Activated CD4-positive, CD25-positive, alpha-beta regulatory T cell treated with anti-CD3 and anti-CD28 coated beads, Interleukin-2, amount 50 U/mL, for 24 hours (primary cell): ENCODE measurements around the gene ZNF536.
"Not testable (repeated sequence)": the region's sequence is repeated elsewhere in the genome, so short reads cannot be mapped to it uniquely, and the experiment has no call there.

Source experiments
- ATAC-seq, 2 donors: fragments of 150-1000 bp; cut with Tn5 transposase; one replicate each; pipeline ENCODE4 v1.10.0; 2021; ENCODE audit warnings: mild to moderate bottlenecking in 1 of 2, moderate library complexity in 1 of 2

The ZNF536 gene

DNA sequence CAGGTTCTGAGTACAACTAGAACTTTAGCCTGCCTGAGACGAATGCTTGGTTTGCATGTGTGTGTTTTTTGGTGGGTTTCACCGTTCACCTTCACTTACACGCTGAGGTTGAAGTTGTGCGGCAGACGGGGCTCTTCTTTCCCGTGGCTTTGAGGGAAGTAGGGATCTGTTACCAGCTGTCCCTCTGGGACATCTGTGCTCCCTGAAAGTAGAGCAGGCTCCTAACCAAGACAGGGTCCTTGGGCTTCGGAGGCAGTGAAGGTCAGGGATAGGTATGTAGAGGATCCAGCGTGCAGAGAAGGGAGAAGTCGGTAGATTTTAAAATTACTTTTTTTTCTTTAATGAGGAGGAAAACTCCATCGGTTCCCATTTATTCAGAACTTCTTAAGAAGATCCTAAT lies 48.7 kb downstream of the ZNF536 start:
- ATAC-seq: no peak

DNA sequence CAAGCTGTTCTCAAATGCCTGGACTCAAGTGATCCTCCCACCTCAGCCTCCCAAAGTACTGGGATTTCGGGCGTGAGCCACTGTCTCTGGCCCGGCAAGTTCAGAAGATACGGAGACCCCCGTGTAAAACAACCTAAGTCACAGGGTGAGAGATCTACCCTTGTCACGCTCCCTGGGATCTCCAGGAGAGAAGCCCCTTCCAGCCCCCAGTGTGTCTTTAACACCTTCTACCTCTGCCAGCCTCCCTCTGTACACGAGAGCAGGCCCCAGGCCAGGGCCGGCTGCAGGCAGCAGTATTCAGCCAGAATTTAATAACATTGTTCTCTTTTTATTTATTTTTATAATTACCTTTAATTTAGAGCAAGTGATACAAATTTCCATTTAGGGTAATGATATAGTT lies 49.4 kb downstream of the ZNF536 start:
- ATAC-seq: no peak

DNA sequence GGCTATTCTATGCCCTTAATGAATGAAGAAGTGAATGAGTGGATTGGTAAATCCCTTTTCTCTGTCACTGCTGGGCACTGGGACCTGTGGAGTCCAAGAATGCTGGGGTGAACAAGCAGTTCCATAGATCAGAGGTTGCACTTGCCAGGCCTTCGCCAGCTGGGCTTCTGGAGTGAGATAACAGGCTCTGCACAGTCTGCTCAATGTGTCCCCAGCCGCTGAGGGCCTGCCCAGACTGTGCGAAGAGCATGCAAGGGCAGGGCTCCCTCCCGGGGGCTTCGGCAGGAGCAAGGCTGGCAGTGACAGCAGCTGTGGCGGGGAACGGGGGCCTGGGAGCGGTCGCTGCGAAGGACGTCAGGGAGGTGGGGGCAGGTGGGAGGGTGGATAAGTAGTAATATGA lies 51.3 kb downstream of the ZNF536 start:
- no peak for ATAC-seq

DNA sequence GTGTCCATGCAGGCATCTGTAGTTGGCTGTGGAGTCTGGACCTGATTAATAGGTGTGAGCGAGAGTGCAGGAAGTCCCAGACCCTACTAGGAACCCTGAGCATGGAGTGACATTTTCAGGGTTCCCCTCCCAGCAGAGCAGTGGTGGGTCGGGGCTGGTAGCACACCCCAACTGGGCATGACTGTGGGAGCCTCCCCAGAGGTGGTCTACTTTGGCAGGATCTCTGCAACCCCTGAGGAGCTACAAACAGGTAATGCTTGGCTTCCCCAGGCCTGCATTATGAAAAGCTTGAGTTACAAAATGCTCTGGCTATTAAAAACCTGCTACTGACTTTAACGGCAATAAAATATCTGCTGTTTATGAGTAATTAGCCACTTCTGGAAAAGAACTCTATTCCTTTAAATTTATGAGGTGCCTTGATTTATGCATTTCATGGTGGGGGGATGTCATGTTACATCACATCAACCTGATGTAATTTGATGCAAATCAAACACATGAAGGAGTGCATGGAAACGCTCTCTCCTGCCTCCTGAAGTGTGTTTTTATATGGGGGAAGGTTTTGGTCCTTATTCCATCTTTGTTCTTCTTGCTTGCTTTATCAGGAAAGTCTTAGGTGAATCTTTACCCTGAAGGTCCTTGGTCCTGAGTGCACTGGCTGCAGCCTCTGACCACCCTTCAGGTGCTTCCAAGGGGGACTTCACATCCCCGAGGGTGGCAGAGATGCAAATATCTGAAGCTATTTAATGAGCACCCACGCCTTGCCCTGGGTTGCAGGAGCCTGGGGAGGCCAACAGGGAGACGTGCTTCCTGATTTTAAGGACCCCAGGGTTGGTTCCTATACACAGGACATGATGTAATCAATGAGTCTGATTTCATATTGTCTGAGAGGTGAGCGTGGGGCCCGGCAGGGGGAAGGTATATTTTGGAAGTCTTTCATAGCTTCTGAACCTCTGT lies 54.0 kb downstream of the ZNF536 start:
- no peak for ATAC-seq

DNA sequence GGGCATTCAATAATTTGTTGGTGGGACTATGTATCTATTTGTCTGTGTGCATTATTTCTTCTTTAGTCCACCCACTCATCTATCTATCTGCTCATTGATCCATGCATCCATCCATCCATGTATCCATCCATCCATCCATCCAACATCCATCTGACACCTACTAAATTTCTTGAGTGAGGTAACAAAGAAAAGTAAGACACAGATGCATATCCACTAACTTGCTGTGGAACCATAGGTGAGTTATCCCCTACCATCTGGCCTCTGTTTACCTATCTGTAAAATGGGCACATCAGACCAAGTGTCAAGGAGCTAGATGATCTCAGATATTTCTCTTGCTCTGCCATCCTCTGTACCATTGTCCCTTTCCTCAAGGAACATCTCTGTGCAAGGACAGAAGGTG lies 54.7 kb downstream of the ZNF536 start:
- no peak for ATAC-seq

DNA sequence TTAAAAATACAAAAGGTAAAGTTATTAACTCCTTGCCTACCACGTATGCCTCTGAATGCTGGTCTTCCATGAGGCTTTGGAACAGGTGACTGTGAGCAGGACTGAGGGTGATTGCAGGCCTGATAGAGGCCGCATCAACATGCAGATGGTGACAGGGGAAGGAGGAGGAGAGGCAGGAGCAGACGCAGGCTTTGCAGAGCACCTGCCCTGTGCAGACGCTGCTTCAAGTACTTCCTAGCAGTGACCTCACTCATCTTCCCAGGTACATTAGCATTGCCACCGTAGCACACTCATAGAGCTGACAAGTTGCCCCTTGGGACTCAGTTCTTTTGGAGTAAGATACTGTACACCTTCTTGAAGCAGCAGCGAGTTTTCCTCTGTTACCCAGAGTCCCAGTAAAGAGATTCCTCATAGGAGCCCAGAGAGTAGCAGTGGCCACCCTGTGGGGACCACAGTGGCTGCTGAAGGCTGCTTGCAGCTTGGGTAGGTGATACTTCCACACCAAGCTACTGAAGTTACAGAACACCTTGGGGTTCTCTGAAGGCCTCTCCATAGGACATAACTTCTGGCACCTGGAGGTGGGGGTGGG lies 56.0 kb downstream of the ZNF536 start:
- no peak for ATAC-seq

DNA sequence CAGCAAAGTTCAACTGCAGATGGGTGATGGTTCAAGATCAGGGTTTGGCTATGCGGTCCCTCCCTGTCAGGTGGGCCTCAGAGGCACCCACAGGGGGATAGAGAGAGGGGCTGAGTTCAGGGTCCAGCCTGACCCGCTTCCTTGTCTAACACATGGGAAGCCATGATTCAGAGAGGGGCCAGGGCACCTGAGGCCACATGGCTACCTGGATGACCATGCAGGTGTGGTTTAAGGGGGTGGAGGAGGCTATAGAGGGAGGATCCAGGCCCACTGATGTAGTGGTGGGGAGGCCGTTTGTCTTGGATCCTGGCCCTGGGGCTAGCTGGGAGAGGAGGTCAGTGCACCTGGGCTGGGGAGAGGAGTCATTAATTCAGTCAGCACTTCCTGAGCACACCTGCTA lies 56.7 kb downstream of the ZNF536 start:
- ATAC-seq: no peak

DNA sequence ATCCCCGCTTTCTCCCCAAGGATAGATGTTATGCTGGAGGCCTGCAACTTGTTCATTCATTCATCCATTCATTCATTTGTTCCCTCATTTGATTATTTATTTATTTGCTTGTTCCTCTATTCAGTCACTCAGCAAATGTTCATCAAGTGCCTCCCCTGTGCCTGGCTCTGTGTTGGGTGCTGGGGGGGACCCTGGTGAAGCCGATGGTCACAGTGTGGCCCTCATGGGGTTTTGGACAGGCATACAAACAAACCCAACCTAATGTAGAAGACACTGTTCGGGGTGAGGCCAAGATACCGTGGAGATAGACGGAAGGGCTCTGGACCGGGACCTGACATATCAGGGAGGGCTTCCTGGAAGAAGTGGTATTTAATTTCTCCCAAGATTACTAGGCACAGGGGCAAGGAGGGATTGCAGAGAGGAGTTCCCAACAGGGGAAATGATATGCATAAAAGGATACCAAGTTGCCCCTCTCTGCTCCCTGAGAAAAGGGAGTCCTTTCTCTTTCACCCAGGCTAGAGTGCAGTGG lies 58.1 kb downstream of the ZNF536 start:
- no peak for ATAC-seq

DNA sequence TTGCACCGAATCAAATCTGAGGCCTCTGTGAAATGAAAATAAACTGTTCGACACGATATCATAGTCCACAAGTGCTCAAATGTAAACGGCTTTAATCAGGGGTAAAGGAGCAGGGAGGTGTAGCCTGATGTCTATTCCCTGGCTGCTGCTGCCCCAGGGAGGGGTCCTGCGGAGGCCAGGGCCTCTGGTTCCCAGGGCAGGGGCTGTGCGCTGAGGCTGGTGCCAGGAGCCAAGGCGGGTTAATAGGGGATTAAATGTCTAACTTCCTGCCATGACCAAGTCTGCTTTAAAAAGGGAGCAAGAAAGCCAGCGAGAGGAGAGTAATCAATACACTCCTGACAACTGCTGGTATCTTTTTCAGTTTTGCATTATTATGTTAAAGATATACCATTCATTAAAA lies 59.4 kb downstream of the ZNF536 start:
- no peak for ATAC-seq

DNA sequence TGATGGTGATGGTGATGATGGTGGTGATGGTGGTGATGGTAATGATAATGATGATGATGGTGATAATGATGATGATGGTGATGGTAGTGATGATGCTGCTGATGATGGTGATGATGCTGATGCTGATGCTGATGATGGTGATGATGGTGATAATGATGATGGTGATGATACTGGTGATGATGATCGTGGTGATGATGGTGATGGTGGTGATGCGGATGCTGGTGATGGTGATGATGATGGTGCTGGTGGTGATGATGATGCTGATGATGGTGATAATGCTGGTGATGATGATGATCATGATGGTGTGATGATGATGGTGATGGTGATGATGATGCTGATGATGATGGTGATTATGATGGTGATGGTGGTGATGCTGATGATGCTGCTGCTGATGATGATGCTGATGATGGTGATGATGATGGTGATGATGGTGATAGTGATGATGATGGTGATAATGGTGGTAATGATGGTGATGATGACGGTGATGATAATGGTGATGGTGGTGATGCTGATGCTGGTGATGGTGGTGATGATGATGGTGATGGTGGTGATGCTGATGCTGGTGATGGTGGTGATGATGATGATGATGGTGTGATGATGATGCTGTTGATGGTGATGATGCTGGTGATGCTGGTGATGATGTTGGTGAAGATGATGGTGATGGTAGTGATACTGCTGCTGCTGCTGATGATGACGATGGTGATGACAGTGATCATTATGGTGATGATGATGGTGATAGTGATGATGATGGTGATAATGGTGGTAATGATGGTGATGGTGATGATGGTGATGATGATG lies 62.8 kb downstream of the ZNF536 start:
- no peak for ATAC-seq

DNA sequence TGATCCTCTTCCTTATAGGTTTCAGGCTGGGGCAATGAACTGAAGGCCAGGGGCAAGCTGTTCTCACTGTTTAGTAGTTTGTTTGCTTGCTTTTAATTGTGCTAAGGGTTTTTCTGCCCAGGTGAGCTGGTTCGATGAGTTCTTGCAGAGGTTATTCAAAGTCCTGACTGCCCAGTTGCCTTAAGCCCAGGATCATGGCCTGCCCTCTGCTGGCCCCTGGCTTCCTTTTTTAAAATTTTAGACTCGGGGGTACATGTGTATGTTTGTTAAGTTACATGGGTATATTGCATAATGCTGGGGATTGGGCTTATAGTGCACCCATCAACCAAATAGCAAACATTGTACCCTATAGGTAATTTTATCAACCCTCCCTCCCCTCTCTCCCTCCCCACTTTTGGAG lies 65.7 kb downstream of the ZNF536 start:
- no peak for ATAC-seq

DNA sequence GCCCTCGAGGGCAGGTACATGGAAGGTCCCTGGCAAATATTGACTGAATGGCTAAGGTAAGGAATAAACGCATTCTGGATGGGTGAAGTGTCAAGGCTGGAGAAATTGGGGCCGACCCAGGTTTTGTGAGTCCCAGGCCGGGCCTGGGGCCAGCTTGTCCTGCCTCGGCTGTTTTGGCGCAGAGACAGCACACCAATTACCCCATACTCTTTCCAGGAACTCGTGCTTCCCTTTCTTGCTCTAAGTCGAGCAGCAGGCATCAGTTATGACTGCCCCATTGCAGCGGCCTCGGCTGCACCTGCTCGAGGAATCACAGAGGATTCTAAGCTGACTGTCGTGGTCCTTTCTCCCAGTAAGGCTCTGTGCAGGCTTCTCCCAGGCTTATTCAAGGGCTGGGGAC lies 67.1 kb downstream of the ZNF536 start:
- no peak for ATAC-seq

DNA sequence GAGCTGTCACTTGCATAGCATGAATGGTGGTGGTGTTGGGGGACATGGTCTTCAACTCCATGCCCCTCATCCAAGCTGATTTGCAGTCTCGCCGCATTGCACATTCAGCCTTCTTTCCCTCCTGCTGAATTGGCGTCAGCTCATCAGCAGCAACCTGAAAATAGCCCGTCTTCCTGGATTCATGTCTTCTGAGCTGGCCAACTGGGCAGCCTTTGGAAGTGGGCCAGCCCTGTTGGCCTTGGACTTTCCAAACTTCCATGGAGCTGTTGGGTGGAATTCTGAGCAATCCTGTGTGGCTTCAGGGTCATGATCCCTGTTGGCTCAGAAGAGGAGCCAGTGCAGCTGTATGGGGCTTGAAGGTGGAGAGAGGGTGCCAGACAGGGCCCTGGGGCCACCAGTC lies 68.8 kb downstream of the ZNF536 start:
- ATAC-seq: no peak

DNA sequence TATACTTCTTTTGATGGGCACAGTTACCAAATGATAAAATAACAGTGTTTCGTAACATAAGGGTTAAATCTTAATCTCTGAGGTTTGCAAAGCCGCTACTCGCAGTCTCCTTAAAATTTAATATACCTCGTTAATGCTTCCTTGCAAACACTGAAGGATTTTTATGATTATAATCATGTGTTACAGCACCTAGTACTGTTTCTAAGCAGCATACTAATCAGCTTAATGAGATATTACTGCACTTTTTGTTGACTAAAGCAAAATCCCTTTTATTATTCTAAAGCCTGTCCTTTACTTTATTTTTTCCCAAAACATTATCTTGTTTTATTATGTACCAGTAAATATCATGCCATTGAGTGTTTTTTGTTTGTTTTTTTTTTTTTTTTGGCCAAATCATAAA lies 70.5 kb downstream of the ZNF536 start:
- ATAC-seq: no peak

DNA sequence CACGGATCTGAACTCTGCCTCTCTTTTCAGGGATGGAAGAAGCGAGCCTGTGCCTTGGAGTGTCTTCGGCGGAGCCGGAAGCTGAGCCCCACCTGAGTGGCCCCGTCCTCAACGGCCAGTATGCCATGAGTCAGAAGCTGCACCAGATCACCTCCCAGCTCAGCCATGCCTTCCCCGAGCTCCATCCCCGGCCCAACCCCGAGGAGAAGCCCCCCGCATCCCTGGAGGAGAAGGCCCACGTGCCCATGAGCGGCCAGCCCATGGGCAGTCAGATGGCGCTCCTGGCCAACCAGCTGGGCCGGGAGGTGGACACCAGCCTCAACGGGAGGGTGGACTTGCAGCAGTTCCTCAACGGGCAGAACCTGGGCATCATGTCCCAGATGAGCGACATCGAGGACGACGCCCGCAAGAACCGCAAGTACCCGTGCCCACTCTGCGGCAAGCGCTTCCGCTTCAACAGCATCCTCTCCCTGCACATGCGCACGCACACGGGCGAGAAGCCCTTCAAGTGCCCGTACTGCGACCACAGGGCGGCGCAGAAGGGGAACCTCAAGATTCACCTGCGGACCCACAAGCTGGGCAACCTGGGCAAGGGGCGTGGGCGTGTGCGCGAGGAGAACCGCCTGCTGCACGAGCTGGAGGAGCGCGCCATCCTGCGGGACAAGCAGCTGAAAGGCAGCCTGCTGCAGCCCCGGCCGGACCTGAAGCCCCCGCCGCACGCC lies 71.5 kb downstream of the ZNF536 start:
- ATAC-seq: no peak

DNA sequence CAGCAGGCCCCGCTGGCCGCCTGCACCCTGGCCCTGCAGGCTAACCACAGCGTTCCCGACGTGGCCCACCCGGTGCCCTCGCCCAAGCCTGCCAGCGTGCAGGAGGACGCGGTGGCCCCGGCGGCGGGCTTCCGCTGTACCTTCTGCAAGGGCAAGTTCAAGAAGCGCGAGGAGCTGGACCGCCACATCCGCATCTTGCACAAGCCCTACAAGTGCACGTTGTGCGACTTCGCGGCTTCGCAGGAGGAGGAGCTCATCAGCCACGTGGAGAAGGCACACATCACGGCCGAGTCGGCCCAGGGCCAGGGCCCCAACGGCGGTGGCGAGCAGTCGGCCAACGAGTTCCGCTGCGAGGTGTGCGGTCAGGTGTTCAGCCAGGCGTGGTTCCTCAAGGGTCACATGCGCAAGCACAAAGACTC lies 72.1 kb downstream of the ZNF536 start:
- no peak for ATAC-seq

DNA sequence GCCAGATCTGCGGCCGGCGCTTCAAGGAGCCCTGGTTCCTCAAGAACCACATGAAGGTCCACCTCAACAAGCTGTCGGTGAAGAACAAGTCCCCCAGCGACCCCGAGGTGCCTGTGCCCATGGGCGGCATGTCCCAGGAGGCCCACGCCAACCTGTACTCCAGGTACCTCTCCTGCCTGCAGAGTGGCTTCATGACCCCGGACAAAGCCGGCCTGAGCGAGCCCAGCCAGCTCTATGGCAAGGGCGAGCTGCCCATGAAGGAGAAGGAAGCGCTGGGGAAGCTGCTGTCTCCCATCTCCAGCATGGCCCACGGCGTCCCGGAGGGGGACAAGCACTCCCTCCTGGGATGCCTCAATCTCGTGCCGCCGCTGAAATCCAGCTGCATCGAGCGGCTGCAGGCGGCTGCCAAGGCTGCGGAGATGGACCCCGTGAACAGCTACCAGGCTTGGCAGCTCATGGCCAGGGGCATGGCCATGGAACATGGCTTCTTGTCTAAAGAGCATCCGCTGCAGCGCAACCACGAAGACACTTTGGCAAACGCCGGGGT lies 72.6 kb downstream of the ZNF536 start:
- ATAC-seq: no peak

DNA sequence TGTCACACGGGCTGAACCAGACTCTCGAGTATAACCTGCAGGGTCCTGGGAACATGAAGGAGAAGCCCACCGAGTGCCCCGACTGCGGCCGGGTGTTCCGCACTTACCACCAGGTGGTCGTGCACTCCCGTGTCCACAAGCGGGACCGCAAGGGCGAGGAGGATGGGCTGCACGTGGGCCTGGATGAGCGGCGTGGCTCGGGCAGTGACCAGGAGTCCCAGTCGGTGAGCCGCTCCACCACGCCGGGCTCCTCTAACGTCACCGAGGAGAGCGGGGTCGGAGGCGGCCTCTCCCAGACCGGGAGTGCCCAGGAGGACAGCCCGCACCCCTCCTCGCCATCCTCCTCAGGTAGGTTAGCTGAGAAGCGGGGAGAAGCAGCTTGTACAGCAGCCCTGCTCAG lies 73.2 kb downstream of the ZNF536 start:
- no peak for ATAC-seq

DNA sequence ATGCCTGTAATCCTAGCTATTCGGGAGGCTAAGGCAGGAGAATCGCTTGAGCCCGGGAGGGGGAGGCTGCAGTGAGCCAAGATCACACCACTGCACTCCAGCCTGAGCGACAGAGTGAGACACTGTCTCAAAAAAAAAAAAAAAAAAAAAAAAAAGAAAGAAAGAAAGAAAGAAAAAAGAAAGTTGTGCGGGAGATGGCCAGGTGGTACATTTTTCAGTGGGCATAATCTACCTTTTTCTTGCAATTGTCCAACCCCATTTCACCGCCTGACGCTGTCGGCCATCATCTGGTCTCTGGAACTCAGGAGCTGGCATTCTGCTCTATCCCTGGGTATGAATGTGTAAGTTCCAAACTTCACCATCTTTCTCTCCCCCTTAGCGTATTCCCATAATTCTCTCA lies 73.9 kb downstream of the ZNF536 start:
- ATAC-seq: not testable (repeated sequence)

DNA sequence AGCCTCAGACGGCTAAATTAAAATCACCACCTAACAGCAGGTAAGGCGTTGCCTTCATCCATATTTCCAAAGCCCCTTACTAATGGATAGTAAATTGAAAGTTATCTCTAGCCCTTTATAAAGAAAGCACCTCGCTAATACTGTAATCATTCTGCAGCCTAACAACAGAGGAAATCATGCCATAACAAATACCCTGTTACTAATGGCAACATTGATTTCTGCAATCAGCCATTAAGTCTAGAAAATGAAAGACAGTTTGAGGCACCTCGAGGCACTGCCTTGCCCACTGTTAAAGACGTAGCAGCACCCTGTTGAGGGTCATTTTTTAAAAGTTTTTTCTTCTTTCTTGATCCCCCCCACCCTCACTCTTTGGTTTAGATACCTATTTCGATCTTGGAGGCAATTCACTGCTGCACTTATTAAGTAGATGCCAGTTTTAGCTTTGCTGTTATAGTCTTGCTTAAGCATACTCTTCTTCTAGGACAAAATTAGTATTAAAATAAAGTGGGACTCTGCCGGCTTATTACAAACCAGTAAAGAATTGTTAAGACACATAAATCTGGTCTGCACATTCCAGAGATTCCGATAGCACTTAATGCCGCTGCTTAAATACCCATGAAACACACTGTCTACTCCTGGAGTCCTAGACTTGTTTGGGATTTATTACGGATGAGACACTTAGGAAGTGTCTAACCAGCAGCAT lies 74.8 kb downstream of the ZNF536 start:
- no peak for ATAC-seq

DNA sequence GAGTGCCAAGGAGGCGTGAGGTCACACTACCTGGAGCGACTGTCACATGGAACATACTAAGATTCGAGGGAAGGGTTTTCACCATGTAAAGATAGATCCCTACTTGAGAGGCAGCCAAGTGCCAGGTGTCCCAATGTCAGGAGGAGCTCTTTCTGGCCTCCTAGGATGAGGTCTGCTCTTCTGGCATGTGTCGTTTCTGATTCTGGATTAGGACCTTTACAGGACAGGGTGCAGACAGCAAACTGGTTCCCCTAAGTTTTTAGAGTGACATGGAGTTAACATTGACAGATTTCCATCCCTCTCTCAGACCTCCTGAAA lies 75.3 kb downstream of the ZNF536 start:
- ATAC-seq: no peak
